ENCODE results near the gene AQP2. TPM values are rescaled to one million over a fixed set of nuclear protein-coding genes. Genes with fewer than 3 reads are reported as not detected.
A peak's percentile ranks its signal among the peaks of the same experiment; 100 is the strongest.

The AQP2 gene
- total and polyA plus RNA-seq, 2 of the 4 experiments (the other 2 are of a cell fraction) = not detected

DNA sequence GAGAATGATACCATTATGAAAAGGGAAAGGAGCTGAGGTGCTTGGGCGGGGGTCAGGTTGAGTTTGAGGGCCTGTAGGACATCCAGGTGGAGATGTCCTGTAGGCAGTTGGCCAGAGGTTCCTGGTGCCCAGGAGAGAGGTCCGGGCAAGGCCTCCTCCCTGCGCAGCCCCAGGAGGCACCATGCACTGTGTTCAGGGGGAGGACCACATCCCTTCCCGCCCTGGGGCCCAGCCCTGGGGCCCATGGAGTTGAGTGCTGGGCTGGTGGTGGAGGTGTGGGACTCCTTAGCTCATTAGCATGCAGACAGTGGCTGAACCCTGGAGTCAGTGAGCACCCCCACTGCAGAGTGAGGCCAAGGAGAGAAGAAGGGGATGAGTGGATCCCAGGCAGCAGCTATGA is 41.2 kb upstream of the AQP2 start:
- CTCF ChIA-PET = no interaction called here

More for the DNA sequence above, 41.2 kb upstream of the AQP2 start:
- no peak overlapping the region for H3K4me3 ChIP-seq (ENCODE audit: insufficient read depth, low read depth, low read length)
- peaks cover 11% of the 10 kb centered on the region; the same call in 1 of the 2 replicates for H3K4me1 ChIP-seq (ENCODE audit: control insufficient read depth, insufficient read depth, low read length)
- no peak overlapping the region for H2AK5ac ChIP-seq (ENCODE audit: low read depth, low read length)
- H4K20me1 ChIP-seq (ENCODE audit: insufficient read depth, low read length) = no peaks in the 10 kb centered on the region
- H3K23ac ChIP-seq (ENCODE audit: low read depth, low read length) = no peak overlapping the region
- H3K18ac ChIP-seq (ENCODE audit: low read depth, low read length) = no peak overlapping the region
- POLR2A ChIA-PET (ENCODE audit: unreplicated experiment) = no interaction called here
- H3K27me3 ChIP-seq (ENCODE audit: control insufficient read depth, insufficient read depth, low read length) = peaks cover 4% of the 10 kb centered on the region; the same call in 1 of the 2 replicates
- H2BK5ac ChIP-seq (ENCODE audit: low read depth, low read length, poor library complexity, severe bottlenecking) = no peak overlapping the region
- intact Hi-C loops (cut with micrococcal nuclease) = no loop called here
- H4K5ac ChIP-seq (ENCODE audit: low read depth, low read length) = no peak overlapping the region
- H2AK9ac ChIP-seq (replicated peaks; ENCODE audit: low read depth, low read length, poor library complexity) = no peak overlapping the region
- no peak overlapping the region for H2BK20ac ChIP-seq (ENCODE audit: low read depth, low read length)
- no peak overlapping the region for H3K27ac ChIP-seq (ENCODE audit: insufficient read depth, low read length)
- H3K14ac ChIP-seq (replicated peaks; ENCODE audit: low read depth, low read length) = peak overlapping the region; percentile 23; the same call in 1 of the 2 replicates
- in situ Hi-C loops (cut with MboI; ENCODE audit: low sequenced_read_pairs) = no loop called here
- ATAC-seq (ENCODE audit: low read depth) = no peak
- peaks cover 6% of the 10 kb centered on the region for H3K9me1 ChIP-seq (ENCODE audit: insufficient read depth, low read length)
- H2AFZ ChIP-seq (replicated peaks; ENCODE audit: low read length, poor library complexity) = peak overlapping the region; percentile 78
- H3K4me2 ChIP-seq (ENCODE audit: low read depth, low read length) = no peak overlapping the region
- 100% methylated on average over 1 of the region's 4 CpGs; no CpG with 5 or more reads in 1 of the 2 experiments for WGBS, 2 experiments (ENCODE audit: extremely low coverage in 2 of 2, insufficient read length in 1 of 2)
- no peak for DNase-seq
- H4K91ac ChIP-seq (ENCODE audit: insufficient read depth, low read depth, low read length) = peak overlapping the region; percentile 10; the same call in 1 of the 2 replicates
- H3K4ac ChIP-seq (ENCODE audit: low read depth, low read length) = no peak overlapping the region
- TF ChIP-seq MXI1 (IDR thresholded peaks at IDR 0.05; ENCODE audit: borderline replicate concordance, low read depth, low read length) (no peak), RAD21 (IDR thresholded peaks at IDR 0.05; ENCODE audit: low read length) (no peak), NFE2L2 (IDR thresholded peaks at IDR 0.05; ENCODE audit: low read depth, low read length) (no peak), SMC3 (IDR thresholded peaks at IDR 0.05; ENCODE audit: low read depth, low read length) (no peak), MAFK (IDR thresholded peaks at IDR 0.05; ENCODE audit: low read depth, low read length) (no peak), CTCF (conservative IDR thresholded peaks at IDR 0.05; ENCODE audit: low read depth, low read length) (no peak), RCOR1 (IDR thresholded peaks at IDR 0.05; ENCODE audit: insufficient replicate concordance, low read length) (no peak), RFX5 (IDR thresholded peaks at IDR 0.05; ENCODE audit: low read depth, low read length) (no peak), FOS (IDR thresholded peaks at IDR 0.05; ENCODE audit: low read depth, low read length) (no peak)
- no peak overlapping the region for H2BK120ac ChIP-seq (ENCODE audit: low read depth, low read length)
- peak overlapping the region in 1 of 2 experiments; percentile 58; a peak in 1 of 4 replicates for H4K8ac ChIP-seq (ENCODE audit: low read depth in 2 of 2, low read length in 2 of 2)
- no peak overlapping the region for H3K9ac ChIP-seq (ENCODE audit: low read depth, low read length)
- no peaks in the 10 kb centered on the region for H3K36me3 ChIP-seq (ENCODE audit: control insufficient read depth, insufficient read depth, low read length)
- dilution Hi-C loops (cut with HindIII; ENCODE audit: low sequenced_read_pairs, unreplicated experiment) = no loop called here
- no peak overlapping the region for H3K56ac ChIP-seq (ENCODE audit: extremely low read depth, insufficient read depth, low read length)
- H3K9me3 ChIP-seq (ENCODE audit: control insufficient read depth, insufficient read depth, low read length) = no peaks in the 10 kb centered on the region
- BruUV-seq (replicated peaks) = no TSS peak
- no peak overlapping the region for H2BK15ac ChIP-seq (ENCODE audit: low read depth, low read length)
- H3K79me1 ChIP-seq (ENCODE audit: low read depth in 1 of 2, low read length in 2 of 2) = no peaks in the 10 kb centered on the region

Data from IMR-90 (cell line).